Spleen (tissue), 7 donors: ENCODE data around the gene SPATA4.

Experiments used
- CTCF ChIP-seq, 11 experiments: fragments of 200-600 bp in 7 of 11; fragments of 450-650 bp in 4 of 11; sonication (generic) in 4 of 11; IDR thresholded peaks in 8 of 11; conservative IDR thresholded peaks in 3 of 11; 1 replicate in 7 of 11; 2 replicates in 4 of 11; pipeline versions ENCODE4 v1.4.0 to v1.8.0; 2016 to 2021; ENCODE audit warnings: antibody characterized with exemption in 11 of 11, inconsistent platforms in 4 of 11, mild to moderate bottlenecking in 1 of 11
- POLR2A ChIP-seq, 3 donors: fragments of 450-650 bp; IDR thresholded peaks; one replicate each; pipeline ENCODE4 v1.5.1; 2017; ENCODE audit warnings: antibody characterized with exemption in 3 of 3, mild to moderate bottlenecking in 1 of 3
- donor health status: DM: no; HTN: no; CAD: no; lungs with moderate emphysema.
- donor health status: DM: no; HTN: no; CAD: no.
- donor health status: DM: no; HTN: no; CAD: no.

- no peak for TF ChIP-seq POLR2A (IDR thresholded peaks at IDR 0.05)
- no peak for TF ChIP-seq CTCF (IDR thresholded peaks at IDR 0.05 in 8 of 11, conservative IDR thresholded peaks at IDR 0.05 in 3 of 11)
Measured at GRCh38 chr4:176229645-176230044, 34.3 kb upstream of the SPATA4 start.
